H1 (cell line): ENCODE data around the gene IFITM10. TPM values are rescaled to one million over a fixed set of nuclear protein-coding genes. Genes with fewer than 3 reads are reported as not detected.

Experiments used
- CTCF ChIA-PET: fragments of 300-600 bp; sonication (Branson Sonifier 250); formaldehyde crosslinking; loops from one replicate; lab custom pipeline; 2021; ENCODE audit not compliant: partially characterized antibody; lab: Charles Lee
- POLR2A ChIA-PET: fragments of 300-600 bp; sonication (Branson Sonifier 250); formaldehyde crosslinking; loops from one replicate; lab custom pipeline; 2021; ENCODE audit warnings: inconsistent platforms; ENCODE audit not compliant: partially characterized antibody; lab: Charles Lee
- DNase-seq, 2 experiments: peaks; one replicate each; pipeline versions ENCODE4 v3.0.0 to v3.0.0-alpha.2; 2010 to 2022; ENCODE audit warnings: low spot score in 2 of 2, low read depth in 1 of 2, mixed read lengths in 1 of 2
- FAIRE-seq: peaks from 2 replicates; lab custom pipeline; 2011; peaks lifted over from hg19 to GRCh38; lab: Jason Lieb, UNC
- H2AFZ ChIP-seq: 2 replicates; pipeline ENCODE4 v1.8.1; 2012; ENCODE audit warnings: low read length, inconsistent platforms
- H2AK5ac ChIP-seq: 2 replicates; pipeline ENCODE4 v1.6.1; 2013; ENCODE audit warnings: low read depth, low read length
- H2BK120ac ChIP-seq: replicated peaks from 2 replicates; pipeline ENCODE3; 2013; ENCODE audit warnings: low read depth, low read length, inconsistent platforms
- H2BK12ac ChIP-seq: 2 replicates; pipeline ENCODE4 v1.6.1; 2013; ENCODE audit warnings: low read depth, low read length
- H2BK15ac ChIP-seq: 2 replicates; pipeline ENCODE4 v1.6.1; 2013; ENCODE audit warnings: low read length
- H2BK20ac ChIP-seq: 2 replicates; pipeline ENCODE4 v1.6.1; 2013; ENCODE audit warnings: low read length
- H2BK5ac ChIP-seq: 2 replicates; pipeline ENCODE4 v1.6.1; 2013; ENCODE audit warnings: low read depth, low read length
- H3K14ac ChIP-seq: 2 replicates; pipeline ENCODE4 v1.6.1; 2013; ENCODE audit warnings: inconsistent platforms; ENCODE audit not compliant: insufficient read length
- H3K18ac ChIP-seq: 2 replicates; pipeline ENCODE4 v1.6.1; 2013; ENCODE audit warnings: low read length; ENCODE audit errors: extremely low read depth
- H3K23ac ChIP-seq: 2 replicates; pipeline ENCODE4 v1.6.1; 2013; ENCODE audit warnings: inconsistent platforms; ENCODE audit not compliant: insufficient read length
- H3K23me2 ChIP-seq: 2 replicates; pipeline ENCODE4 v1.6.1; 2013; ENCODE audit warnings: low read depth, low read length
- H3K27ac ChIP-seq: 2 replicates; pipeline ENCODE4 v1.6.1; 2011; ENCODE audit warnings: low read depth, low read length, inconsistent platforms
- H3K27me3 ChIP-seq, 4 experiments: replicated peaks in 1 of 4; 1 replicate in 1 of 4; 2 replicates in 3 of 4; pipeline versions ENCODE4 v1.6.1 to v1.8.1; 2011 to 2013; ENCODE audit warnings: low read length in 3 of 4, mild to moderate bottlenecking in 3 of 4, inconsistent platforms in 2 of 4, mixed read lengths in 2 of 4, moderate library complexity in 1 of 4; ENCODE audit not compliant: control insufficient read depth in 3 of 4, insufficient read depth in 3 of 4; ENCODE audit errors: extremely low read depth in 1 of 4
- H3K36me3 ChIP-seq, 4 experiments: 2 replicates each; pipeline versions ENCODE4 v1.6.1 to v1.8.1; 2011 to 2013; ENCODE audit warnings: mild to moderate bottlenecking in 4 of 4, low read length in 3 of 4, moderate library complexity in 2 of 4, control low read depth in 1 of 4, inconsistent platforms in 1 of 4; ENCODE audit not compliant: insufficient read depth in 4 of 4, control insufficient read depth in 2 of 4
- H3K4ac ChIP-seq: replicated peaks from 2 replicates; pipeline ENCODE3; 2013; ENCODE audit warnings: low read length, low read depth, mixed read lengths, inconsistent platforms; ENCODE audit not compliant: insufficient read length
- H3K4me1 ChIP-seq, 4 experiments: replicated peaks in 1 of 4; 1 replicate in 1 of 4; 2 replicates in 3 of 4; pipeline versions ENCODE4 v1.6.1 to v1.8.1; 2011 to 2013; ENCODE audit warnings: low read length in 3 of 4, inconsistent platforms in 2 of 4, mixed read lengths in 1 of 4; ENCODE audit not compliant: insufficient read depth in 4 of 4, control insufficient read depth in 3 of 4
- H3K4me2 ChIP-seq, 2 experiments: 2 replicates each; pipeline versions ENCODE4 v1.6.1 to v1.8.1; 2011 to 2013; ENCODE audit warnings: low read depth in 2 of 2, low read length in 2 of 2, control low read depth in 1 of 2, inconsistent platforms in 1 of 2, mild to moderate bottlenecking in 1 of 2; ENCODE audit not compliant: insufficient read depth in 1 of 2
- H3K4me3 ChIP-seq, 4 experiments: fragments of 200-600, 300-600 bp in 1 of 4; sonication (generic), shearing (Covaris generic), sonication (Bioruptor Twin) in 1 of 4; 2 replicates each; pipeline versions ENCODE4 v1.5.1 to v1.8.1; 2011 to 2016; ENCODE audit warnings: low read length in 4 of 4, low read depth in 3 of 4, control low read depth in 2 of 4, inconsistent platforms in 2 of 4, mild to moderate bottlenecking in 2 of 4, mixed read lengths in 1 of 4, moderate library complexity in 1 of 4; ENCODE audit not compliant: insufficient read depth in 2 of 4; ENCODE audit errors: extremely low read depth in 1 of 4
- H3K56ac ChIP-seq: replicated peaks from 2 replicates; pipeline ENCODE3; 2013; ENCODE audit warnings: low read depth, mild to moderate bottlenecking, mixed read lengths, low read length, inconsistent platforms; ENCODE audit not compliant: insufficient read length
- H3K79me1 ChIP-seq: 2 replicates; pipeline ENCODE4 v1.6.1; 2013; ENCODE audit warnings: low read depth, low read length, control low read depth
- H3K79me2 ChIP-seq, 2 experiments: 2 replicates each; pipeline versions ENCODE4 v1.6.1 to v1.8.1; 2012 to 2013; ENCODE audit warnings: low read length in 2 of 2, mild to moderate bottlenecking in 2 of 2, inconsistent platforms in 1 of 2; ENCODE audit not compliant: insufficient read depth in 2 of 2, control insufficient read depth in 1 of 2
- H3K9ac ChIP-seq, 4 experiments: replicated peaks in 1 of 4; 1 replicate in 1 of 4; 2 replicates in 3 of 4; pipeline versions ENCODE4 v1.6.1 to v1.8.1; 2011 to 2013; ENCODE audit warnings: low read depth in 3 of 4, low read length in 3 of 4, control low read depth in 2 of 4, mild to moderate bottlenecking in 2 of 4, moderate library complexity in 2 of 4, inconsistent platforms in 1 of 4; ENCODE audit errors: extremely low read depth in 1 of 4
- H3K9me3 ChIP-seq, 2 experiments: 2 replicates each; pipeline versions ENCODE4 v1.6.1 to v1.8.1; 2012 to 2013; ENCODE audit warnings: mild to moderate bottlenecking in 2 of 2, moderate library complexity in 2 of 2, control low read depth in 1 of 2, inconsistent platforms in 1 of 2, low read depth in 1 of 2, low read length in 1 of 2, mixed read lengths in 1 of 2; ENCODE audit not compliant: insufficient read depth in 2 of 2
- H4K20me1 ChIP-seq, 2 experiments: replicated peaks in 1 of 2; 2 replicates each; pipeline versions ENCODE3 to v1.8.1; 2011 to 2013; ENCODE audit warnings: inconsistent platforms in 2 of 2, low read length in 2 of 2, mild to moderate bottlenecking in 1 of 2; ENCODE audit not compliant: insufficient read depth in 2 of 2, control insufficient read depth in 1 of 2
- H4K5ac ChIP-seq: 2 replicates; pipeline ENCODE4 v1.6.1; 2013; ENCODE audit warnings: low read length, low read depth, mixed read lengths, inconsistent platforms; ENCODE audit not compliant: insufficient read length
- H4K8ac ChIP-seq: 2 replicates; pipeline ENCODE4 v1.8.0; 2013; ENCODE audit warnings: mild to moderate bottlenecking, moderate library complexity, low read length, inconsistent platforms; ENCODE audit not compliant: insufficient read depth; ENCODE audit errors: extremely low read depth
- H4K91ac ChIP-seq: replicated peaks from 2 replicates; pipeline ENCODE3; 2013; ENCODE audit warnings: low read length, mixed read lengths, inconsistent platforms; ENCODE audit not compliant: insufficient read length
- CEBPB ChIP-seq: IDR thresholded peaks from 2 replicates; pipeline ENCODE4 v1.6.1; 2012; ENCODE audit warnings: low read depth, low read length
- EP300 ChIP-seq, 2 experiments: IDR thresholded peaks; 1 replicate in 1 of 2; 2 replicates in 1 of 2; pipeline ENCODE4 v1.6.1; 2011 to 2012; ENCODE audit warnings: low read depth in 2 of 2, low read length in 2 of 2, mild to moderate bottlenecking in 2 of 2, borderline replicate concordance in 1 of 2, inconsistent platforms in 1 of 2, moderate library complexity in 1 of 2
- FOSL1 ChIP-seq: IDR thresholded peaks from 2 replicates; pipeline ENCODE4 v1.6.1; 2011; ENCODE audit warnings: mild to moderate bottlenecking, low read depth, low read length, moderate library complexity; ENCODE audit not compliant: insufficient read depth
- MAFK ChIP-seq: IDR thresholded peaks from 2 replicates; pipeline ENCODE4 v1.6.1; 2012; ENCODE audit warnings: low read depth, mild to moderate bottlenecking, improper control_type of control experiment, low read length
- NANOG ChIP-seq: IDR thresholded peaks from 2 replicates; pipeline ENCODE4 v1.6.1; 2011; ENCODE audit warnings: low read length, low read depth, mild to moderate bottlenecking, inconsistent platforms; ENCODE audit not compliant: insufficient read depth, poor library complexity, severe bottlenecking
- RAD21 ChIP-seq, 2 experiments: IDR thresholded peaks in 1 of 2; conservative IDR thresholded peaks in 1 of 2; 2 replicates each; pipeline ENCODE4 v1.6.1; 2011; ENCODE audit warnings: low read depth in 2 of 2, low read length in 2 of 2, improper control_type of control experiment in 1 of 2, inconsistent platforms in 1 of 2, mild to moderate bottlenecking in 1 of 2, moderate library complexity in 1 of 2
- RXRA ChIP-seq: IDR thresholded peaks from 2 replicates; pipeline ENCODE4 v1.6.1; 2011; ENCODE audit warnings: low read depth, mild to moderate bottlenecking, low read length, moderate library complexity; ENCODE audit not compliant: insufficient read depth
- SP1 ChIP-seq: IDR thresholded peaks from 2 replicates; pipeline ENCODE4 v1.6.1; 2011; ENCODE audit warnings: low read depth, low read length
- TAF1 ChIP-seq: IDR thresholded peaks from 2 replicates; pipeline ENCODE4 v1.6.1; 2011; ENCODE audit warnings: mild to moderate bottlenecking, low read depth, low read length
- WGBS, 2 experiments: shearing (Covaris generic) in 1 of 2; methylation state at CpG; one replicate each; pipeline versions ENCODE4 v1.1.6 to v1.1.7; 2013 to 2015; ENCODE audit warnings: low lambda C conversion rate in 2 of 2, mixed read lengths in 2 of 2, inconsistent platforms in 1 of 2, low coverage in 1 of 2, missing lambda C conversion rate in 1 of 2; ENCODE audit not compliant: insufficient replicate concordance in 2 of 2, insufficient coverage in 1 of 2, insufficient read length in 1 of 2; ENCODE audit errors: extremely low coverage in 1 of 2, missing lambda C conversion rate in 1 of 2; 5-methylcytosine and 5-hydroxymethylcytosine counted together
- polyA plus RNA-seq, 7 experiments: library from polyadenylated mRNA; depleted of rRNA in 3 of 7; stranded (reverse) in 5 of 7; unstranded in 2 of 7; fragments of >200 nt in 5 of 7; fragments of 200-250 nt in 2 of 7; gene quantifications; 1 replicate in 5 of 7; 2 replicates in 1 of 7; 4 replicates in 1 of 7; pipeline versions ENCODE4 v1.2.1 to v1.2.3, GENCODE V29; 2011 to 2013; ENCODE audit warnings: missing spikeins in 2 of 7, mixed read lengths in 2 of 7
- total RNA-seq: library from RNA; stranded (reverse); fragmentation: NEBNext Ultra II Directional; extraction: Animal tissue kit (Norgen Biotek cat#: 25700); gene quantifications from 2 replicates; pipeline ENCODE4 v1.2.1, GENCODE V29; 2021

IFITM10 gene
- total and polyA plus RNA-seq, 2 of the 8 experiments (the other 6 are each of a cell fraction or from before 2014, with no cell fraction given): 0.08 to 0.22 TPM

- TF ChIP-seq NANOG (no peak), CEBPB (no peak), FOSL1 (no peak), SP1 (no peak), MAFK (no peak), TAF1 (no peak), RAD21 (IDR thresholded peaks at IDR 0.05 in 1 of 2, conservative IDR thresholded peaks at IDR 0.05 in 1 of 2; ENCODE audit: low read depth in 2 of 2, low read length in 2 of 2) (no peak), EP300 (IDR thresholded peaks at IDR 0.05; ENCODE audit: borderline replicate concordance in 1 of 2, low read depth in 2 of 2, low read length in 2 of 2) (no peak), RXRA (no peak)
- no peak for FAIRE-seq
- H4K91ac ChIP-seq: no peak overlapping the region
- no peak overlapping the region for H2BK15ac ChIP-seq
- ChIA-PET POLR2A (no interaction called here), CTCF (interaction anchor here (1.8 kb wide), 1 partner anchor 36 kb away, joined by 8 read pairs; no protein-coding TSS in a partner anchor)
- H3K9ac ChIP-seq: no peak overlapping the region
- no peak overlapping the region for H2AK5ac ChIP-seq
- H3K27ac ChIP-seq: no peak overlapping the region
- H3K79me2 ChIP-seq: peaks cover 0 to 7% of the 10 kb centered on the region in 2 experiments; a peak in 1 of 4 replicates
- H3K79me1 ChIP-seq: no peaks in the 10 kb centered on the region
- peaks cover 0 to 4% (median 0%) of the 10 kb centered on the region in 4 experiments; a peak in 1 of 8 replicates for H3K36me3 ChIP-seq
- peaks cover 2 to 10% of the 10 kb centered on the region in 2 experiments for H4K20me1 ChIP-seq
- no peak overlapping the region for H2BK120ac ChIP-seq
- no peak overlapping the region for H3K4ac ChIP-seq
- no peak overlapping the region for H2BK12ac ChIP-seq
- no peak overlapping the region for H3K18ac ChIP-seq
- H2AFZ ChIP-seq: no peak overlapping the region
- H2BK20ac ChIP-seq: no peak overlapping the region
- no peak overlapping the region for H3K4me3 ChIP-seq
- no peaks in the 10 kb centered on the region for H3K4me1 ChIP-seq
- no peak overlapping the region for H4K8ac ChIP-seq
- H2BK5ac ChIP-seq: no peak overlapping the region
- no peak overlapping the region for H3K56ac ChIP-seq
- H3K14ac ChIP-seq: no peak overlapping the region
- peaks cover 12% of the 10 kb centered on the region for H3K23me2 ChIP-seq
- H3K9me3 ChIP-seq: peaks cover 0 to 2% of the 10 kb centered on the region in 2 experiments; a peak in 1 of 4 replicates
- H3K23ac ChIP-seq: no peak overlapping the region
- H3K4me2 ChIP-seq: no peak overlapping the region
- peaks cover 0 to 5% (median 1%) of the 10 kb centered on the region in 4 experiments; a peak in 2 of 7 replicates for H3K27me3 ChIP-seq
- no peak overlapping the region for H4K5ac ChIP-seq
- no peak for DNase-seq
- WGBS, 2 experiments: 89% methylated on average over 9 of the region's 9 CpGs; no CpG with 5 or more reads in 1 of the 2 experiments
These were observed 20.7 kb downstream of the IFITM10 start for GRCh38 chr11:1729692-1730011.
